Keratinocyte (primary cell): ENCODE measurements around the gene TRIM14. TPM values are rescaled to one million over a fixed set of nuclear protein-coding genes. Genes with fewer than 3 reads are reported as not detected.

ENCODE experiments used
- DNase-seq: peaks from one replicate; pipeline ENCODE4 v3.0.0-alpha.2; 2011; ENCODE audit warnings: low read depth, missing footprints, low spot score
- FAIRE-seq: peaks from 2 replicates; lab custom pipeline; 2011; peaks lifted over from hg19 to GRCh38; lab: Jason Lieb, UNC
- H2AFZ ChIP-seq: 2 replicates; pipeline ENCODE4 v1.6.0; 2012; ENCODE audit warnings: low read length, control low read depth, inconsistent platforms; ENCODE audit not compliant: control insufficient read depth
- H3K27ac ChIP-seq: 2 replicates; pipeline ENCODE4 v1.5.1; 2011; ENCODE audit warnings: low read length; ENCODE audit not compliant: control insufficient read depth, insufficient read depth
- H3K27me3 ChIP-seq: 3 replicates; pipeline ENCODE4 v1.6.0; 2011; ENCODE audit warnings: low read length; ENCODE audit not compliant: control insufficient read depth, insufficient read depth; ENCODE audit errors: extremely low read depth
- H3K36me3 ChIP-seq, 2 experiments: 2 replicates in 1 of 2; 3 replicates in 1 of 2; pipeline ENCODE4 v1.5.1; 2011; ENCODE audit warnings: low read length in 2 of 2, mild to moderate bottlenecking in 1 of 2; ENCODE audit not compliant: control insufficient read depth in 2 of 2, insufficient read depth in 2 of 2; ENCODE audit errors: extremely low read depth in 1 of 2
- H3K4me1 ChIP-seq: 3 replicates; pipeline ENCODE4 v1.5.1; 2011; ENCODE audit warnings: low read length; ENCODE audit not compliant: control insufficient read depth, insufficient read depth; ENCODE audit errors: extremely low read depth
- H3K4me2 ChIP-seq: 3 replicates; pipeline ENCODE4 v1.6.0; 2011; ENCODE audit warnings: low read depth, low read length; ENCODE audit not compliant: control insufficient read depth, insufficient read depth; ENCODE audit errors: extremely low read depth
- H3K4me3 ChIP-seq, 3 experiments: fragments of 200-600 bp in 1 of 3; sonication (generic) in 1 of 3; 2 replicates in 2 of 3; 3 replicates in 1 of 3; pipeline ENCODE4 v1.5.1; 2011 to 2016; ENCODE audit warnings: low read length in 3 of 3, mild to moderate bottlenecking in 3 of 3, control low read depth in 2 of 3, inconsistent platforms in 1 of 3, low read depth in 1 of 3, mixed read lengths in 1 of 3, mixed run types in 1 of 3, moderate library complexity in 1 of 3; ENCODE audit not compliant: control insufficient read depth in 2 of 3, insufficient read depth in 2 of 3; ENCODE audit errors: extremely low read depth in 1 of 3
- H3K79me2 ChIP-seq: 2 replicates; pipeline ENCODE4 v1.6.0; 2012; ENCODE audit warnings: low read length; ENCODE audit not compliant: control insufficient read depth, insufficient read depth
- H3K9ac ChIP-seq: 3 replicates; pipeline ENCODE4 v1.6.0; 2011; ENCODE audit warnings: low read length; ENCODE audit not compliant: control insufficient read depth, insufficient read depth; ENCODE audit errors: extremely low read depth
- H3K9me1 ChIP-seq: 3 replicates; pipeline ENCODE4 v1.6.0; 2011; ENCODE audit warnings: low read length; ENCODE audit not compliant: control insufficient read depth, insufficient read depth; ENCODE audit errors: extremely low read depth
- H3K9me3 ChIP-seq: 2 replicates; pipeline ENCODE4 v1.5.1; 2012; ENCODE audit warnings: low read depth, low read length; ENCODE audit not compliant: control insufficient read depth
- H4K20me1 ChIP-seq: 3 replicates; pipeline ENCODE4 v1.6.0; 2011; ENCODE audit warnings: low read length; ENCODE audit not compliant: control insufficient read depth, insufficient read depth; ENCODE audit errors: extremely low read depth
- EZH2 ChIP-seq: IDR thresholded peaks from one replicate; pipeline ENCODE4 v1.6.1; 2012; ENCODE audit warnings: inconsistent platforms, mild to moderate bottlenecking, low read length, moderate library complexity
- dilution Hi-C: fragments of 300-500 bp; cut with MboI; formaldehyde crosslinking; loops from one replicate; pipeline ENCODE4 v1.7.0; 2020; ENCODE audit warnings: low sequenced_read_pairs; ENCODE audit not compliant: extremely low pct_ligation_motif_present
- polyA plus RNA-seq, 5 experiments: library from polyadenylated mRNA; depleted of rRNA in 3 of 5; stranded (reverse) in 3 of 5; stranded (forward) in 1 of 5; unstranded in 1 of 5; fragments of >200 nt; gene quantifications; 1 replicate in 1 of 5; 2 replicates in 3 of 5; 3 replicates in 1 of 5; pipeline versions ENCODE4 v1.2.1 to v1.2.3, GENCODE V29; 2011 to 2012; ENCODE audit warnings: missing spikeins in 2 of 5, low read depth in 1 of 5, low replicate concordance in 1 of 5
- TF ChIP-seq, protein P1 (sequence below), 3 experiments: IDR thresholded peaks in 1 of 3; conservative IDR thresholded peaks in 1 of 3; optimal IDR thresholded peaks in 1 of 3; 2 replicates in 2 of 3; 3 replicates in 1 of 3; pipeline versions ENCODE3 to v1.5.1; 2011; ENCODE audit warnings: low read length in 3 of 3, mild to moderate bottlenecking in 3 of 3, moderate library complexity in 2 of 3, control low read depth in 1 of 3, inconsistent platforms in 1 of 3; ENCODE audit not compliant: insufficient read depth in 2 of 3; ENCODE audit errors: extremely low read depth in 1 of 3

TRIM14 gene
- polyA plus RNA-seq, 1 donor (not counting 4 experiments of a cell fraction or from before 2014, with no cell fraction given): 22.1 TPM

DNA sequence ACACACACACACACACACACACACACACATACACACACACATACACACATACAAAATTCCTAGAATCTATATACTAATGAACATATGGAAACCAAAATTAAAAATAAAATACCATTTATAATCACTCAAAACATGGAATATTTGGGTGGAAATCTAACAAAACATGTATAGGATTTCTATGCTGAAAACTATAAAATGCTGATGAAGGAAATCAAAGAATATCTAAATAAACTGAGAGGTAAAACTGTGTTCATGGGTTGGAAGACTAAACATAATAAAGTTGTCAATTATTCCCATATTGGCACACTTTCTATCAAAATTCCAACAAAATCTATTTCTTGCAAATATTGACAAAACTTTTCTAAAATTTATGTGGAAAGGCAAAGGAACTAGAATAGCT is 87.9 kb downstream of the TRIM14 start:
- H3K9me1 ChIP-seq: no peaks in the 10 kb centered on the region
- H3K79me2 ChIP-seq: no peaks in the 10 kb centered on the region
- H3K4me1 ChIP-seq: peaks cover 5% of the 10 kb centered on the region
- no peak overlapping the region for H2AFZ ChIP-seq
- no peaks in the 10 kb centered on the region for H3K36me3 ChIP-seq
- H3K27ac ChIP-seq: no peak overlapping the region
- no peaks in the 10 kb centered on the region for H4K20me1 ChIP-seq
- no peak overlapping the region for H3K9ac ChIP-seq
- DNase-seq (no peak), FAIRE-seq (no peak)
- H3K9me3 ChIP-seq: no peaks in the 10 kb centered on the region
- H3K4me3 ChIP-seq: no peak overlapping the region
- no peak overlapping the region for H3K4me2 ChIP-seq
- no peak for TF ChIP-seq EZH2
- TF ChIP-seq, protein P1, sequence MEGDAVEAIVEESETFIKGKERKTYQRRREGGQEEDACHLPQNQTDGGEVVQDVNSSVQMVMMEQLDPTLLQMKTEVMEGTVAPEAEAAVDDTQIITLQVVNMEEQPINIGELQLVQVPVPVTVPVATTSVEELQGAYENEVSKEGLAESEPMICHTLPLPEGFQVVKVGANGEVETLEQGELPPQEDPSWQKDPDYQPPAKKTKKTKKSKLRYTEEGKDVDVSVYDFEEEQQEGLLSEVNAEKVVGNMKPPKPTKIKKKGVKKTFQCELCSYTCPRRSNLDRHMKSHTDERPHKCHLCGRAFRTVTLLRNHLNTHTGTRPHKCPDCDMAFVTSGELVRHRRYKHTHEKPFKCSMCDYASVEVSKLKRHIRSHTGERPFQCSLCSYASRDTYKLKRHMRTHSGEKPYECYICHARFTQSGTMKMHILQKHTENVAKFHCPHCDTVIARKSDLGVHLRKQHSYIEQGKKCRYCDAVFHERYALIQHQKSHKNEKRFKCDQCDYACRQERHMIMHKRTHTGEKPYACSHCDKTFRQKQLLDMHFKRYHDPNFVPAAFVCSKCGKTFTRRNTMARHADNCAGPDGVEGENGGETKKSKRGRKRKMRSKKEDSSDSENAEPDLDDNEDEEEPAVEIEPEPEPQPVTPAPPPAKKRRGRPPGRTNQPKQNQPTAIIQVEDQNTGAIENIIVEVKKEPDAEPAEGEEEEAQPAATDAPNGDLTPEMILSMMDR (optimal IDR thresholded peaks at IDR 0.05 in 1 of 3, IDR thresholded peaks at IDR 0.05 in 1 of 3, conservative IDR thresholded peaks at IDR 0.05 in 1 of 3; ENCODE audit: extremely low read depth in 1 of 3, insufficient read depth in 2 of 3, low read length in 3 of 3): no peak
- dilution Hi-C loops: no loop called here
- H3K27me3 ChIP-seq: no peaks in the 10 kb centered on the region

DNA sequence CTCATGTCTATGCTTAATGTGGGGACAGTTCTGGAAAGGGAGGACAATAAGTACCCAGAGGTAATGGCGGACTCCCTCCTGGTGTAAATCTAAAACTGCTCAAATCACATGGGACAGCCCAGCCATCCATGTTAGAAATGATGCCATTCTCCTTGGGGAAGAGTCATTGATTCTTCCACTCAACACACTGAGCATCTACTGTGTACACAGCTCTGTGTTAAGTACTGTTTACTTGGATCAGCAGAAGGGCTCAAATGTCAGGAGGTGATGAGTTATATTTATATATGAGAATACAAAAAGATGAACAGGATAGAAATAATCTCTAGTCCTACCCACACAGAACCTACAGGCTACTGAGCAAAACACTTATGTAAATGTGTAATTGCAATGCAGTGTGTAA is 94.3 kb downstream of the TRIM14 start:
- no peaks in the 10 kb centered on the region for H3K9me3 ChIP-seq
- H3K79me2 ChIP-seq: no peaks in the 10 kb centered on the region
- H3K9ac ChIP-seq: no peak overlapping the region
- H4K20me1 ChIP-seq: no peaks in the 10 kb centered on the region
- H3K27ac ChIP-seq: no peak overlapping the region
- FAIRE-seq (no peak), DNase-seq (no peak)
- H3K9me1 ChIP-seq: no peaks in the 10 kb centered on the region
- no peaks in the 10 kb centered on the region for H3K4me1 ChIP-seq
- TF ChIP-seq, protein P1 (optimal IDR thresholded peaks at IDR 0.05 in 1 of 3, IDR thresholded peaks at IDR 0.05 in 1 of 3, conservative IDR thresholded peaks at IDR 0.05 in 1 of 3; ENCODE audit: extremely low read depth in 1 of 3, insufficient read depth in 2 of 3, low read length in 3 of 3): no peak
- TF ChIP-seq EZH2: no peak
- dilution Hi-C loops: no loop called here
- H2AFZ ChIP-seq: no peak overlapping the region
- H3K4me3 ChIP-seq: no peak overlapping the region
- H3K36me3 ChIP-seq: peaks cover 0 to 8% of the 10 kb centered on the region in 2 experiments
- H3K27me3 ChIP-seq: no peaks in the 10 kb centered on the region
- H3K4me2 ChIP-seq: no peak overlapping the region
